Fibroblast of pulmonary artery (primary cell): ENCODE results near the gene ERC2.

Experiments used
- DNase-seq: peaks from one replicate; pipeline ENCODE4 v3.0.0-alpha.2; 2010; ENCODE audit warnings: low read depth
- H3K4me3 ChIP-seq: replicated peaks from 2 replicates; pipeline ENCODE4 v1.5.1; 2011; ENCODE audit warnings: low read depth, mild to moderate bottlenecking, control low read depth, low read length, moderate library complexity
- TF ChIP-seq, protein P1 (sequence below): IDR thresholded peaks from 2 replicates; pipeline ENCODE4 v1.5.1; 2011; ENCODE audit warnings: mild to moderate bottlenecking, control low read depth, low read length, inconsistent platforms; ENCODE audit errors: missing control alignments

The ERC2 gene

DNA sequence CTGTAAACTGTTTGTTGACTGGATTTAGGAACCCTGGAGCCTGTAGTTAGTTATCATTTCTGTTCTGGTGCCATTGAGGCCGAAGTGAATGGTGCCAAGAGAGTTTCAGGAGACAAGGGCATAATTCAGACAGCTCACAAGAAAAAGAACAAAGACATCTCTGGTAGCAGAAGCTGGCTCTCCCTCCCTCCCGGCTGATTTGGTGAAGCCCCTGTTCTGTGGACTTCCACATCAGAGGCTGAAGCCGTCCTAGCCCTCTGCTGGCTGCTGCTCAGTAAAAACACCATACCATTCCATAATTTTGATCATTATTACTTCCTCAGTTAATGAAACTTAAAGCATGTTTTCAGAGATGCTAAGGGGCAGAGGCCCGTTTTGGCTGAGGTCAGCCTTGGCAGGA, 599.9 kb downstream of the ERC2 start:
- DNase-seq = no peak
- no peak overlapping the region for H3K4me3 ChIP-seq
- TF ChIP-seq, protein P1, sequence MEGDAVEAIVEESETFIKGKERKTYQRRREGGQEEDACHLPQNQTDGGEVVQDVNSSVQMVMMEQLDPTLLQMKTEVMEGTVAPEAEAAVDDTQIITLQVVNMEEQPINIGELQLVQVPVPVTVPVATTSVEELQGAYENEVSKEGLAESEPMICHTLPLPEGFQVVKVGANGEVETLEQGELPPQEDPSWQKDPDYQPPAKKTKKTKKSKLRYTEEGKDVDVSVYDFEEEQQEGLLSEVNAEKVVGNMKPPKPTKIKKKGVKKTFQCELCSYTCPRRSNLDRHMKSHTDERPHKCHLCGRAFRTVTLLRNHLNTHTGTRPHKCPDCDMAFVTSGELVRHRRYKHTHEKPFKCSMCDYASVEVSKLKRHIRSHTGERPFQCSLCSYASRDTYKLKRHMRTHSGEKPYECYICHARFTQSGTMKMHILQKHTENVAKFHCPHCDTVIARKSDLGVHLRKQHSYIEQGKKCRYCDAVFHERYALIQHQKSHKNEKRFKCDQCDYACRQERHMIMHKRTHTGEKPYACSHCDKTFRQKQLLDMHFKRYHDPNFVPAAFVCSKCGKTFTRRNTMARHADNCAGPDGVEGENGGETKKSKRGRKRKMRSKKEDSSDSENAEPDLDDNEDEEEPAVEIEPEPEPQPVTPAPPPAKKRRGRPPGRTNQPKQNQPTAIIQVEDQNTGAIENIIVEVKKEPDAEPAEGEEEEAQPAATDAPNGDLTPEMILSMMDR = no peak

DNA sequence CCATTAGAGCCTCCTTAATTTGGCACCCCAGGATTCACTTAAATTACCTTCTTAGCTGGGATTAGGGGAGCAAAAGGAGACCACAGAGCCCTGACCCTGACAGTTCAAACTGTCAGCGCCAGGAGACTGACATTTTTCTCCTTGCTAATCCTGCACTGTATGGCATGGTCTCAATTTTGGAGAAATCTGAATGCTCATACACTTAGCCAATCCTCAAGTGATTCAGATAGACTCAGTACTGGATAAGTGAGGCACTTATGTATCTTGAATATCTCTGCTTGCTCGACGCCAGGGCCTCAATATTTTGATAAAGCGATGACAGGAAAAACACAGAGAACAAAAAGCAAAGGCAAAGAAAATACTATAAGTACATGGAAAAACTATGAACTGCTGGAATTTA, 605.2 kb downstream of the ERC2 start:
- no peak for DNase-seq
- TF ChIP-seq, protein P1 = no peak
- no peak overlapping the region for H3K4me3 ChIP-seq

DNA sequence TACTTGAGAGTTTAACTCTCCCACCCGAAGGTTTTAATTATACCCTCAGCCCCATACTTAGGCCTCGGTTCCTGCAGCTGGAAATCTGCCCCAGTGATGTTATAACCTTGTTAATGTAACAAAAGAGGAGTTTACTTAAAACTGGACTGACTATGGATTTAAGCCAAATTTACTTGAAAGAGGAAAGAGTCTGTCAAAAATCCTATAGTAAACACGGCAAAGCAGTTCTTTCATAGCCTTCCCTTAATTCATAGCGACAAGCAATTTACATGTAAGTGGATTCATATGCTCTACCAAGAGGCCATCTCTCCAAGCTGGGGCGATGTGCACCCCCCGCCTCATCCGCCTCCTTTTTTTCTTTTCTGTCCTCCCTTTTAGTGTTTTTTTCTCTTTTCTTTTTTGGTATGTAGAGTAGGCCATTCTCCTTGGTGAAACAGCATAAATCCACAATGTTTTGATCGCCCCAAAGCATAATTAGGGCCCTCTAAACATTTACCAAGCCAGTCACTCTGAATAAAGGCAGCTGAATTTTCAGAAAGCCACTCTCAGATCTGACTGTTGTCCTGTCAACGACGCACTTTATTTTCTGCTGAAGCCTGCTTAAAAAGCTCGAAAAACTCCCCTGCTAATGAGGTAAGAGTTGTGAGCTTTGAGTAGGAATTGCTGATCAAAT, 608.1 kb downstream of the ERC2 start:
- DNase-seq = no peak
- TF ChIP-seq, protein P1 = no peak

DNA sequence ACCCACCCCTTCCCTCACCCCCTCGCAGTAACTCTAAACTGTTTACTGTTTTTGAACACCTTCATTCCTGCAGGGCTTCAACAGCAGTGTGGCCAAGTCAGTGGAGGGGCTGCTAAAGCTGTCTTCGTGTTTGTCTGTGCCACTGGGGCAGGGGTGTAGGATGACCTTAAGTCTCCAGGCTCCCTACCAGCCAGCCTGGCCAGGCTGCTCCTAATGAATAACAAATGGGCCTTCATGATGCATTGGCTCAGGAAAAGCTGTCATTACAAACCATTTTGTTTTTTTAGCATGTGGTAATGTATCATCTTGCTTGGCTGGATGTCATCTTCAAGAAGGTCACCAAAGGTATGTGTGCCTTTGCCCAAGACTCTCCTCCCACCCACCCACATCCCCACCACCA, 609.0 kb downstream of the ERC2 start:
- TF ChIP-seq, protein P1 = no peak
- no peak for DNase-seq
- no peak overlapping the region for H3K4me3 ChIP-seq

More for the DNA sequence above, 608.1 kb downstream of the ERC2 start:
- H3K4me3 ChIP-seq = no peak overlapping the region

DNA sequence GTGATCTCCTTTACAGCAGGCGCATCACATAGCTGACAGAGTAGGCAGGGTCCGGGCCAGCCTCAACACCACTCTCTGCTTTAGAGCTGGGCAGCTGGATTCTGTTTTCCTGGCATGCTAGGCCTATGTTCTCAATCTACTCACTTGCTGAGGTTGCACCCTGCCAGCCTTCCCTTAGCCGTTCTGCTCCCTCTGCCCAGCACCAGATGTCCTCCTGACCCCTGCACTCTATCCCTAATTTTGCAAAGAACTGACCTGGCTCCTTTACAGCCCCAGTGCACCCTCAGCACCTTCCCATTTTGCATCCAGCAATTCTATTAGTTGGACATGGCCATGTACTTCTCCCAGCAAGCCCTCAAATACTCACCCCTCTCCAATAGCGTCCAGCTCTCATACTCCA, 609.5 kb downstream of the ERC2 start:
- DNase-seq = no peak
- H3K4me3 ChIP-seq = no peak overlapping the region
- TF ChIP-seq, protein P1 = no peak

DNA sequence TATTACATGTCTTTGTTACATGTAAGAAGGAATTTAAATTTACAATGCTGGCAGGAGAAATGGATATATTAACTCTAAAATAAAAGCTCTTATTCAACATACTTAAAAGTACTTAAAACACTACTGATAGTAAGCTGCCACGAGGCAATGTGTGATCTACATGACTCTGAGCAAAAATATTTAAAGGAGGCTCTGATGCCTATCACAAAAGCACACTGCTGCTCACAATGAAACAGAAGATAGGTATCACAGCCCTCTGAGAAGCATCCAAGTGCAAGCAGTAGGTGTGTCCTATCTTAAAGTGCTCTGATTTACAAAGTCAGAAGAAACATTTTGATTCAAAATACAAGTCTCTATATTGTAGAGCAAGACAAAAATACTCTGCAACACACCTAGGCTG, 610.0 kb downstream of the ERC2 start:
- no peak overlapping the region for H3K4me3 ChIP-seq
- TF ChIP-seq, protein P1 = no peak
- no peak for DNase-seq

DNA sequence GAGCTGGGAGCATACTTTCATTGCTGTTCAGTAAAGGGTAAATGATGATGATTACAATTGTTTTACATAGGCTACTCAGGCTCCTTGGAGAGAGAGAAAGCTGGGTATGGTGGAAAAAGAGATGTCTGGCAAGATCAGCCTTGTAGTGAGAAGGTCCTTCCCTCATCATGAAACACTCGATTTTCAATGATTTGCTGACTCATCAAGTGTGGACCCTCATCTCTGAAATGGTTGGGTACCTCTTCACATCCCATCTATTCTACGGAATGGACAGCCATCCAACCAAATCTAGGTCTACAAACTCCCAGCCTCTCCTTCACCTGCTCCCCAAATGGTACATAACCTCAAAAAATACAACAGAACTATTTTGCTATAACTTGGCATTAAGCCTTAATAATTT, 610.6 kb downstream of the ERC2 start:
- no peak overlapping the region for H3K4me3 ChIP-seq
- DNase-seq = no peak
- TF ChIP-seq, protein P1 = no peak
